ENCODE measurements around the gene EEF2K. TPM values are rescaled to one million over a fixed set of nuclear protein-coding genes. Genes with fewer than 3 reads are reported as not detected.

EEF2K gene
- total RNA-seq, 1 donor from 2014 or later = 19.3 TPM

GRCh38 chr16:22207715-22208360 is 1.8 kb downstream of the EEF2K start:
- no peak for DNase-seq (ENCODE audit: low spot score)
- peaks cover 19% of the 10 kb centered on the region for H3K36me3 Mint-ChIP-seq (ENCODE audit: low read depth, unreplicated experiment)
- H3K9me3 Mint-ChIP-seq (ENCODE audit: unreplicated experiment) = no peaks in the 10 kb centered on the region
- TF ChIP-seq CTCF (IDR thresholded peaks at IDR 0.05; ENCODE audit: unreplicated experiment) = no peak
- H3K27me3 Mint-ChIP-seq (ENCODE audit: unreplicated experiment) = peaks cover 2% of the 10 kb centered on the region
- peak overlapping the region; percentile 96 for H3K4me3 Mint-ChIP-seq (ENCODE audit: unreplicated experiment)
- no peak overlapping the region for H3K27ac Mint-ChIP-seq (ENCODE audit: unreplicated experiment)
- H3K4me1 Mint-ChIP-seq (ENCODE audit: unreplicated experiment) = peaks cover 8% of the 10 kb centered on the region

GRCh38 chr16:22210285-22210684 is 4.2 kb downstream of the EEF2K start:
- H3K27ac Mint-ChIP-seq (ENCODE audit: unreplicated experiment) = no peak overlapping the region

GRCh38 chr16:22210854-22211253 is 4.8 kb downstream of the EEF2K start:
- Mint-ChIP-seq H3K27me3 (ENCODE audit: unreplicated experiment) (no peaks in the 10 kb centered on the region), H3K9me3 (ENCODE audit: unreplicated experiment) (no peaks in the 10 kb centered on the region), H3K27ac (ENCODE audit: unreplicated experiment) (no peak overlapping the region), H3K36me3 (ENCODE audit: low read depth, unreplicated experiment) (peaks cover 19% of the 10 kb centered on the region), H3K4me3 (ENCODE audit: unreplicated experiment) (no peak overlapping the region), H3K4me1 (ENCODE audit: unreplicated experiment) (peaks cover 8% of the 10 kb centered on the region)
- TF ChIP-seq CTCF (IDR thresholded peaks at IDR 0.05; ENCODE audit: unreplicated experiment) = no peak
- DNase-seq (ENCODE audit: low spot score) = no peak

More at GRCh38 chr16:22210285-22210684, 4.2 kb downstream of the EEF2K start:
- H3K4me3 Mint-ChIP-seq (ENCODE audit: unreplicated experiment) = no peak overlapping the region
- H3K27me3 Mint-ChIP-seq (ENCODE audit: unreplicated experiment) = peaks cover 2% of the 10 kb centered on the region
- peaks cover 22% of the 10 kb centered on the region for H3K36me3 Mint-ChIP-seq (ENCODE audit: low read depth, unreplicated experiment)
- DNase-seq (ENCODE audit: low spot score) = no peak
- no peaks in the 10 kb centered on the region for H3K9me3 Mint-ChIP-seq (ENCODE audit: unreplicated experiment)
- TF ChIP-seq CTCF (IDR thresholded peaks at IDR 0.05; ENCODE audit: unreplicated experiment) = no peak
- H3K4me1 Mint-ChIP-seq (ENCODE audit: unreplicated experiment) = peaks cover 8% of the 10 kb centered on the region

- H3K4me3 Mint-ChIP-seq (ENCODE audit: unreplicated experiment) = no peak overlapping the region
- H3K4me1 Mint-ChIP-seq (ENCODE audit: unreplicated experiment) = no peaks in the 10 kb centered on the region
- no peak for DNase-seq (ENCODE audit: low spot score)
- peaks cover 2% of the 10 kb centered on the region for H3K27me3 Mint-ChIP-seq (ENCODE audit: unreplicated experiment)
- H3K27ac Mint-ChIP-seq (ENCODE audit: unreplicated experiment) = no peak overlapping the region
- no peaks in the 10 kb centered on the region for H3K9me3 Mint-ChIP-seq (ENCODE audit: unreplicated experiment)
- peaks cover 13% of the 10 kb centered on the region for H3K36me3 Mint-ChIP-seq (ENCODE audit: low read depth, unreplicated experiment)
- no peak for TF ChIP-seq CTCF (IDR thresholded peaks at IDR 0.05; ENCODE audit: unreplicated experiment)
These were observed 7.2 kb downstream of the EEF2K start for GRCh38 chr16:22213236-22213635.

GRCh38 chr16:22213801-22214200 is 7.7 kb downstream of the EEF2K start:
- Mint-ChIP-seq H3K9me3 (ENCODE audit: unreplicated experiment) (no peaks in the 10 kb centered on the region), H3K27me3 (ENCODE audit: unreplicated experiment) (peaks cover 2% of the 10 kb centered on the region), H3K36me3 (ENCODE audit: low read depth, unreplicated experiment) (peaks cover 13% of the 10 kb centered on the region), H3K4me1 (ENCODE audit: unreplicated experiment) (no peaks in the 10 kb centered on the region), H3K27ac (ENCODE audit: unreplicated experiment) (no peak overlapping the region), H3K4me3 (ENCODE audit: unreplicated experiment) (peak overlapping the region; percentile 40)
- no peak for TF ChIP-seq CTCF (IDR thresholded peaks at IDR 0.05; ENCODE audit: unreplicated experiment)
- no peak for DNase-seq (ENCODE audit: low spot score)

All from endothelial cell (in vitro differentiated cells).